NOMO-1 treated with DMSO at 0.1 percent for 48 hours (cell line): Measurements from ENCODE around the gene CRIM1.
A peak's percentile ranks its signal among the peaks of the same experiment; 100 is the strongest.
"Not testable (repeated sequence)": the region's sequence is repeated elsewhere in the genome, so short reads cannot be mapped to it uniquely, and the experiment has no call there.

ENCODE experiments used
- DNase-seq: peaks from one replicate; lab custom pipeline; 2025; ENCODE audit not compliant: unreplicated experiment; lab: John Stamatoyannopoulos, UW

Gene CRIM1

GRCh38 chr2:36355151-36355889 lies at the start of gene CRIM1:
Gene CRIM1 (plus strand): TSS chr2:36355778. CDS start chr2:36356293, 515 bp downstream.
- DNase-seq, result peak; percentile 18

- DNase-seq, result no peak
Observed at GRCh38 chr2:36307441-36307840, 48.1 kb upstream of the CRIM1 start.

- DNase-seq, result not testable (repeated sequence)
Observed at GRCh38 chr2:36310444-36310843, 45.1 kb upstream of the CRIM1 start.

- no peak for DNase-seq
Observed at GRCh38 chr2:36318547-36318946, 37.0 kb upstream of the CRIM1 start.

GRCh38 chr2:36322108-36322507 lies 33.5 kb upstream of the CRIM1 start:
- DNase-seq, result no peak

- no peak for DNase-seq
Observed at GRCh38 chr2:36326286-36326685, 29.3 kb upstream of the CRIM1 start.

GRCh38 chr2:36329251-36329650 lies 26.3 kb upstream of the CRIM1 start:
- no peak for DNase-seq

GRCh38 chr2:36329746-36330472 lies 25.7 kb upstream of the CRIM1 start:
- no peak for DNase-seq

GRCh38 chr2:36330473-36331395 lies 24.8 kb upstream of the CRIM1 start:
- no peak for DNase-seq

GRCh38 chr2:36333350-36334012 lies 22.1 kb upstream of the CRIM1 start:
- DNase-seq, result no peak

- DNase-seq, result no peak
Observed at GRCh38 chr2:36335597-36335996, 20.0 kb upstream of the CRIM1 start.

- DNase-seq, result no peak
Observed at GRCh38 chr2:36336321-36336720, 19.3 kb upstream of the CRIM1 start.

GRCh38 chr2:36337354-36337753 lies 18.2 kb upstream of the CRIM1 start:
- DNase-seq, result no peak

- no peak for DNase-seq
Observed at GRCh38 chr2:36338124-36338826, 17.3 kb upstream of the CRIM1 start.

GRCh38 chr2:36338827-36339145 lies 16.8 kb upstream of the CRIM1 start:
- no peak for DNase-seq

GRCh38 chr2:36339607-36340218 lies 15.9 kb upstream of the CRIM1 start:
- DNase-seq, result no peak

- no peak for DNase-seq
Observed at GRCh38 chr2:36343606-36344005, 12.0 kb upstream of the CRIM1 start.

GRCh38 chr2:36348721-36349120 lies 6.9 kb upstream of the CRIM1 start:
- no peak for DNase-seq

- no peak for DNase-seq
Observed at GRCh38 chr2:36351291-36351690, 4.3 kb upstream of the CRIM1 start.

- DNase-seq, result peak; percentile 76
Observed at GRCh38 chr2:36351736-36352349, 3.7 kb upstream of the CRIM1 start.
